ENCODE results near the gene ARID5A.
"Not testable (repeated sequence)": the region's sequence is repeated elsewhere in the genome, so short reads cannot be mapped to it uniquely, and the experiment has no call there.

Gene ARID5A

DNA sequence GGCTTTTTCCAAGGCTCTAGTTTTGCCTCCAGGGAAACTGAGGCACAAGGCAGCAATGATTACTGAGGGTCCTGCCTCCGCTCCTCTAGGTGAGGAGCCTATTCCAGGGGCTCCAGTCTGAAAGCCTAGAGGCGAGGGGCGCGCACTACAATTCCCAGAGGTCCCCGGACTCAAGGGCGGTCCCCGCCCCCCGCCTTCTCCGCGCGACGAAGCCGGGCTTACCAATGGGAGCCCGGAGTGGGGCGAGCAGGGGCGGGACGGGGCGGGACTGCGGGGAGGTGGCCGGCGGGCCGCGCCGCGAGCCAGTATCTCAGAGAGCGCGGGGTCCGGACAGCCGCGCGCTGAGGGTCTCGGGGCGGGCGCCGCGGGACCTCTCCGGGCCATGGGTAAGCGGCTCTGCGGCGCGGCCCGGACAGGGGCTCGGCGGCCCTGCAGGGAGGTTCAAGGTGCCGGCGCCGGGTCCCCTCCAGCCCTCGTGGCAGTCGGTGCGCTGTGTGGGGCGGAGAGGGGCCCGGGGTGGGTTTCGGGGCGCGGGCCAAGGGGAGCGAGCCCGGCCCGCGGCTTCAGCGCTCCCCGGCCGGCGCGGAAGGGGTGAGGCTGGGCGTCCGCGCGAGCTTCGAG, at the start of gene ARID5A:
Gene ARID5A, plus strand, starts transcription at position 308 of the 621 bp plus-strand sequence. Its CDS starts 75 bp downstream, at position 383.
- DNase-seq (ENCODE audit: low read depth): peak; percentile 86

DNA sequence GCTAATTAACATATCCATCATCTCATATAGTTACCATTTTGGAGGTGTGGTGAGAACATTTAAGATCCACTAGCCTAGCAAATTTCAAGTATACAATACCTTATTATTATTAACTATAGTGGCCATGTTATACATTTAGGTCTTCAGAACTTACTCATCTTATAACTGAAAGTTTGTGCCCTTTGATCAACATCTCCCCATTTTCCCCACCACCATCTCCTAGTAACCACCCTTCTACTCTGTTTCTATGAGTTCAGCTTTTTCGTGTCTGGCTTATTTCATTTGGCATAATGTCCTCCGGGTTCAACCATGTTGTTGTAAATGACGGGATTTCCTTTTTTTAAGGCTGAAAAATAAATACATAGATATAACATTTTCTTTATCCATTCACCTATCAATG, 47.3 kb upstream of the ARID5A start:
- DNase-seq (ENCODE audit: low read depth): no peak

- no peak for DNase-seq (ENCODE audit: low read depth)
Measured at GRCh38 chr2:96489663-96490062, 46.9 kb upstream of the ARID5A start.

GRCh38 chr2:96491860-96492497, 44.6 kb upstream of the ARID5A start:
- no peak for DNase-seq (ENCODE audit: low read depth)

- DNase-seq (ENCODE audit: low read depth): no peak
Measured at GRCh38 chr2:96493072-96493471, 43.5 kb upstream of the ARID5A start.

DNA sequence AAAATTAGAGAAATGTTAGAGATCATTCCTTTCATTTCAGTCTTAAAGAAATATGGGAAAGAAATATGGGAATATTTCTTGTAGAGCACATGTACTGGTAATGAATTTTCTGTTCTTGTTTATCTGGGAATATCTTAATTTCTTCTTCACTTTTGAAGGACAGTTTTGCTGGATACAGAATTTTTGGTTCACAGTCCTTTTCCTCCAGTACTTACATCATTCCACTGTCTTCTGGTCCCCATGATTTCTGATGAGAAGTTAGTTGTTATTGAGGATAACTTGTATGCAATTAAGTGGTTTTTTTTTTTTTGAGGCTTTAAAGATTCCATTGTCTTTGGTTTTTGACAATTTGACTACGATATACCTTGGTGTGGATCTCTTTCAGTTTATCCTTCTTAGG, 42.4 kb upstream of the ARID5A start:
- no peak for DNase-seq (ENCODE audit: low read depth)

- DNase-seq (ENCODE audit: low read depth): no peak
Measured at GRCh38 chr2:96495982-96496629, 40.4 kb upstream of the ARID5A start.

DNA sequence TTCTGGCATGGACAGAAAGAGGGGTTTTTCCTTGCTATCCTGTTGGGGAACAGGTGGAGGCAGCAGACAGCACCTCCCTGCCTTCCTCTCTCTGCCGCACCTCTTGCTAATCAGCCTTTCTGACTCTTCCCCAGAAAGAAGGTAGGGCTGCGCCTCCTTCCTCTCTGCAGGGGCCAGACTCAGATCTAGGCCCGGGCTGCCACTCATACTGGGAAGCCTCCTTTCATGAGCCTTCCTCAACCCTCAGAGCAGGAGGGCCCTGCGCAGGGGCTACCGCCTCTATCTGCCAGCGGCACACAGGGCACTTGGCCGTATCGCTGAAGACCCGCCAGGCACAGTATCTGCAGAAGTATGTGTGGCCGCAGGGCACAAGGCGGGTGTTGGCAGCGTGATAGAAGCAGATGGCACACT, 38.5 kb upstream of the ARID5A start:
- DNase-seq (ENCODE audit: low read depth): no peak

- DNase-seq (ENCODE audit: low read depth): not testable (repeated sequence)
Measured at GRCh38 chr2:96498611-96499010, 37.9 kb upstream of the ARID5A start.

DNA sequence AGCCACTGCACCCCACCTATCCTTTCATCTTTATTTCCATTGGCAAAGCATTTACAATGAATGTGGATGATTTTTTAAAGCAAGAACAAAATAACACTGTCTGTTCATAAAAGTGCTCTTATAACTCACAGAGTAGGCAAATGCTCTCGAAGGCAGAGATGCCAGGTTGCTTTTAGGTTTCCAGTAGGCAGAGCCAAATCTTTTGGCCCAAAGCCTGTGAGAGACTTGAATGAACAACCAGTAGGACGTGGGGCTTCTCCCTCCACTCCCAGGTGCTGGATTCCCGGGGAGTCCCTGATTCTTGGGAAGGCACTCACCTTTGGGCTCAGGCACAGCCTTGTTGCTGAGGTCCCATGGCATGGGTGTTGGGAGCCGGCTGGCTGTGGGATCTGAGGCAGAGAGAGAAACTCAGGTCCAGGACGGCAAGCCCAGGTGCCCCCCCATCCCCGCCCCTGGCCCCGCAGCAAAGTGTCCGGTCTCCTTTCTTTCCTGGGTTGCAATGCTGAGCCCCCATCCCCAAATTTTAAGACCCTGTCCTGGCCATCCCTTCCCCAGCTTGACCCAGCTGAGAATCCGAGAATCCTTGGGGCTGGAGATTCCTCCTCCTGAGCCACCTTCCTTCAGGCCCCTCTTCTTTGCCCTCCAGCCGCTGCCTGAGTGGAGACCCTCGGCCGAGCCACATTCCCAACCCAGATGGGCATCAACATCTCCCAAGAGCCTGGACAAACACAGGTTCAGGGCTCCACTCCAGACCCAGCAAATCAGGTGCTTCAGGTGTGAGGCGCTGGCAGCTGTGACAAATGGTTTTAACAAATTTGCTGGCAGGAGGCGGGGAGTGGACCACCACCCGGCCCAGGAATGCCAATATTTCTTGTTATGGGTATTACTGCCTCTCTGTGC, 37.2 kb upstream of the ARID5A start:
- DNase-seq (ENCODE audit: low read depth): no peak

GRCh38 chr2:96500385-96501066, 36.0 kb upstream of the ARID5A start:
- no peak for DNase-seq (ENCODE audit: low read depth)

DNA sequence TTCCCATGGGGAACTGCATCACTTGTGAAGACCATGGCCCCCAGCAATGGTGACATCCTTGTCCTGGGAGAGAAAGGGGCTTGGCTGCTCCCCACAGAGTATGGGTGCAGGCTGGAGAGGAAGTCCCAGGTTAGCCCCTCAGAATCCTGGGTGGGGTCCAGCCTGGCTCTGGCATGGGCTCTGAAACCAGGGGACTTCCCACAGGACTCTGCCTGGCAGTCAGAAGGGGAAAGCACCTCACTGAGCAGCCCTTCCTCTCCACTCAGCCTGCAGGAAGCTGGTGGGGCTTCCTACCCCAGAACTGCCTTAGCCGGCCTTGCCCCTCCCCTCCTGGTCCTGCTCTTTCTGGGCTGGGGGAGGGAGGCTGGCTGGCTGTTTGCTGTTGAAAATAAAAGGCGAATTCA, 35.1 kb upstream of the ARID5A start:
- DNase-seq (ENCODE audit: low read depth): no peak

- no peak for DNase-seq (ENCODE audit: low read depth)
Measured at GRCh38 chr2:96501886-96502810, 34.4 kb upstream of the ARID5A start.

- no peak for DNase-seq (ENCODE audit: low read depth)
Measured at GRCh38 chr2:96502891-96503636, 33.5 kb upstream of the ARID5A start.

GRCh38 chr2:96503637-96504243, 32.8 kb upstream of the ARID5A start:
- no peak for DNase-seq (ENCODE audit: low read depth)

DNA sequence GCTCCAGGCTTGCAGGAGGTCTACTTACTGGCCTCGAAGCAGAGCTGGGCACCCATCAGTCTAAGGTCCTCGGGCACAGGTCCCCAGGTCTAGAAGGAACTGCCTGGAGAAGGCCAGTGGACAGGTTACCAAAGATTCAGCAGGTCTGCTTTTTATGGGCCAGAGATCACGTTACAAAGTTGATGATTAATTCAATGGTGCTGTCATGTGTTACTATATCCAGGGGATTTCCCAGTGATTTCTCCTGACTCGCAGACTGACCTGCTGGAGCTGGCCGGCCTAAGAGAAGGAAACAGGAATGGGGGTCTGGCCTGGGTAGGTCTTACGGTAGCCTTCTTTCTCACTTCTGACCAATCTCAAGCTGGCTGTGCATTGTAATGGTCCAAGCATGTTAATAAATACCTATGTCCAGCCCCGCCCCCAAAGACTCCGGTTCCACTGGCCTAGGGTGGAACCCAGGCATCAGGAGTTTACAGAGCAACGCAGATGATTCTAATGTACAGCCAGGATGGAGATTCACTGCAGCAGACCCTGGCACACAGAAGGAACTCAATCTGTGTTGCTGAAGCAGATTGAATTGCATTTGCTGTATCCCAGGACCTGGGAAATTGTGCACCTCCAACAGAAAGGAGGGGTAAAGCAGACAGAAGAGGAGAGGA, 31.2 kb upstream of the ARID5A start, which contains the start of gene NEURL3:
Gene NEURL3, minus strand, starts transcription at position 127 of the 659 bp plus-strand sequence. Its CDS starts 71 bp downstream, at position 56.
- DNase-seq (ENCODE audit: low read depth): no peak

DNA sequence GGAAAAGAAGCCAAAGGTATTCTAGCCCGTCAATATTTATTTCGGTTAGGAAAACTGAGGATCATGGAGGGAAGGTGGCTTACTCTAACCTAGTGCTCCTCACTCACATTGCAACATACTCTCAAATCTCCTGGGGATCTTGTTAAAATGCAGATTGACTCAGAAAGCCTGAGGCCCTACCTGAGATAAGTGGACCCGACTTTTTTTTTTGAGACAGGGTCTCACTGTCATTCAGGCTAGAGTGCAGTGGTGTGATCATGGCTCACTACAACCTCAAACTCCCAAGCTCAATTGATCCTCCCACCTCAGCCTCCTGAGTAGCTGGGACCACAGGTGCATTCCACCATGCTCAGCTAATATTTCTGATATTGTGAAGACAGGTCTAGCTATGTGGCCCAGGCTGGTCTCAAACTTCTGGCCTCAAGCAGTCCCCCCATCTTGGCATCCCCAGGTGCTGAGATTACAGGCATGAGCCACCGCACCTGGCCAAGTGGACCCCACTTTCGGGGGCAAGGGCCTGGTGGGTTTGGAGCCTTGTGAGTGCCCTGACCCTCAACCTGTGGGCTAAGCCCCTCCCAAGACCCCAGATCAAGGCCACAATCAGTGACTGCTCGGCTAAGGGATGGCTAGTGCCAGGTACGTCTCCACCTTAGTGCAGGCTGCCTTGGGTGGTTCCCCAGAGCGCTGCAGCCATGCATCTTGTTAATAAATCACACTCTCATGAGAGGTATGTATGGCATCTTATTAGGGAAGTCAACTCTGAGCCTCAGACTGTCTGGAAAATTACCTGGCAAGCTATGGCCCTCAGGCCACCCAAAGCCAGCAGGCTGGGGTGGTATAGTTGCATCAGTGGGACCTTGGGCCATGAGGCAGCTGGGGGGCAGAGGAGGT, 30.3 kb upstream of the ARID5A start:
- DNase-seq (ENCODE audit: low read depth): no peak

GRCh38 chr2:96506907-96507240, 29.7 kb upstream of the ARID5A start:
- DNase-seq (ENCODE audit: low read depth): no peak

Measured in activated T-helper 1 cell treated with Interleukin-2 at 50 U/mL for 16 hours (primary cell).